Measurements from ENCODE around the gene EN1.

EN1 gene

GRCh38 chr2:118816669-118817068 is 30.8 kb downstream of the EN1 start:
- no peak for DNase-seq

GRCh38 chr2:118815731-118816130 is 31.7 kb downstream of the EN1 start:
- no peak for DNase-seq

- DNase-seq = no peak
Measured at GRCh38 chr2:118815314-118815713, 32.1 kb downstream of the EN1 start.

- no peak for DNase-seq
Measured at GRCh38 chr2:118814368-118814767, 33.1 kb downstream of the EN1 start.

GRCh38 chr2:118813601-118814339 is 33.7 kb downstream of the EN1 start:
- DNase-seq = no peak

GRCh38 chr2:118813111-118813510 is 34.3 kb downstream of the EN1 start:
- DNase-seq = no peak

GRCh38 chr2:118812552-118812951 is 34.9 kb downstream of the EN1 start:
- no peak for DNase-seq

GRCh38 chr2:118811514-118812115 is 35.8 kb downstream of the EN1 start:
- no peak for DNase-seq

- no peak for DNase-seq
Measured at GRCh38 chr2:118810766-118811165, 36.7 kb downstream of the EN1 start.

GRCh38 chr2:118808429-118808809 is 39.0 kb downstream of the EN1 start:
- no peak for DNase-seq

GRCh38 chr2:118807668-118808428 is 39.6 kb downstream of the EN1 start:
- no peak for DNase-seq

- DNase-seq = no peak
Measured at GRCh38 chr2:118806797-118807667, 40.4 kb downstream of the EN1 start.

- no peak for DNase-seq
Measured at GRCh38 chr2:118805064-118805690, 42.3 kb downstream of the EN1 start.

GRCh38 chr2:118803012-118803411 is 44.4 kb downstream of the EN1 start:
- DNase-seq = no peak

- no peak for DNase-seq
Measured at GRCh38 chr2:118801151-118801550, 46.3 kb downstream of the EN1 start.

GRCh38 chr2:118800736-118801135 is 46.7 kb downstream of the EN1 start:
- DNase-seq = no peak

- no peak for DNase-seq
Measured at GRCh38 chr2:118794546-118794945, 52.9 kb downstream of the EN1 start.

Data from stimulated activated CD4-positive, alpha-beta T cell treated with anti-CD3 and anti-CD28 coated beads, Interleukin-4, amount 100 ng/mL, for 24 hours (primary cell).